H1 (cell line): Measurements from ENCODE around the gene SLC39A11. TPM values are rescaled to one million over a fixed set of nuclear protein-coding genes. Genes with fewer than 3 reads are reported as not detected.

ENCODE experiments used
- CTCF ChIA-PET: fragments of 300-600 bp; sonication (Branson Sonifier 250); formaldehyde crosslinking; loops from one replicate; lab custom pipeline; 2021; ENCODE audit not compliant: partially characterized antibody; lab: Charles Lee
- POLR2A ChIA-PET: fragments of 300-600 bp; sonication (Branson Sonifier 250); formaldehyde crosslinking; loops from one replicate; lab custom pipeline; 2021; ENCODE audit warnings: inconsistent platforms; ENCODE audit not compliant: partially characterized antibody; lab: Charles Lee
- DNase-seq, 2 experiments: peaks; one replicate each; pipeline versions ENCODE4 v3.0.0 to v3.0.0-alpha.2; 2010 to 2022; ENCODE audit warnings: low spot score in 2 of 2, low read depth in 1 of 2, mixed read lengths in 1 of 2
- FAIRE-seq: peaks from 2 replicates; lab custom pipeline; 2011; peaks lifted over from hg19 to GRCh38; lab: Jason Lieb, UNC
- H2AFZ ChIP-seq: 2 replicates; pipeline ENCODE4 v1.8.1; 2012; ENCODE audit warnings: low read length, inconsistent platforms
- H2AK5ac ChIP-seq: 2 replicates; pipeline ENCODE4 v1.6.1; 2013; ENCODE audit warnings: low read depth, low read length
- H2BK120ac ChIP-seq: replicated peaks from 2 replicates; pipeline ENCODE3; 2013; ENCODE audit warnings: low read depth, low read length, inconsistent platforms
- H2BK12ac ChIP-seq: 2 replicates; pipeline ENCODE4 v1.6.1; 2013; ENCODE audit warnings: low read depth, low read length
- H2BK15ac ChIP-seq: 2 replicates; pipeline ENCODE4 v1.6.1; 2013; ENCODE audit warnings: low read length
- H2BK20ac ChIP-seq: 2 replicates; pipeline ENCODE4 v1.6.1; 2013; ENCODE audit warnings: low read length
- H2BK5ac ChIP-seq: 2 replicates; pipeline ENCODE4 v1.6.1; 2013; ENCODE audit warnings: low read depth, low read length
- H3K14ac ChIP-seq: 2 replicates; pipeline ENCODE4 v1.6.1; 2013; ENCODE audit warnings: inconsistent platforms; ENCODE audit not compliant: insufficient read length
- H3K18ac ChIP-seq: 2 replicates; pipeline ENCODE4 v1.6.1; 2013; ENCODE audit warnings: low read length; ENCODE audit errors: extremely low read depth
- H3K23ac ChIP-seq: 2 replicates; pipeline ENCODE4 v1.6.1; 2013; ENCODE audit warnings: inconsistent platforms; ENCODE audit not compliant: insufficient read length
- H3K23me2 ChIP-seq: 2 replicates; pipeline ENCODE4 v1.6.1; 2013; ENCODE audit warnings: low read depth, low read length
- H3K27ac ChIP-seq: 2 replicates; pipeline ENCODE4 v1.6.1; 2011; ENCODE audit warnings: low read depth, low read length, inconsistent platforms
- H3K27me3 ChIP-seq, 4 experiments: replicated peaks in 1 of 4; 1 replicate in 1 of 4; 2 replicates in 3 of 4; pipeline versions ENCODE4 v1.6.1 to v1.8.1; 2011 to 2013; ENCODE audit warnings: low read length in 3 of 4, mild to moderate bottlenecking in 3 of 4, inconsistent platforms in 2 of 4, mixed read lengths in 2 of 4, moderate library complexity in 1 of 4; ENCODE audit not compliant: control insufficient read depth in 3 of 4, insufficient read depth in 3 of 4; ENCODE audit errors: extremely low read depth in 1 of 4
- H3K36me3 ChIP-seq, 4 experiments: 2 replicates each; pipeline versions ENCODE4 v1.6.1 to v1.8.1; 2011 to 2013; ENCODE audit warnings: mild to moderate bottlenecking in 4 of 4, low read length in 3 of 4, moderate library complexity in 2 of 4, control low read depth in 1 of 4, inconsistent platforms in 1 of 4; ENCODE audit not compliant: insufficient read depth in 4 of 4, control insufficient read depth in 2 of 4
- H3K4ac ChIP-seq: replicated peaks from 2 replicates; pipeline ENCODE3; 2013; ENCODE audit warnings: low read length, low read depth, mixed read lengths, inconsistent platforms; ENCODE audit not compliant: insufficient read length
- H3K4me1 ChIP-seq, 4 experiments: replicated peaks in 1 of 4; 1 replicate in 1 of 4; 2 replicates in 3 of 4; pipeline versions ENCODE4 v1.6.1 to v1.8.1; 2011 to 2013; ENCODE audit warnings: low read length in 3 of 4, inconsistent platforms in 2 of 4, mixed read lengths in 1 of 4; ENCODE audit not compliant: insufficient read depth in 4 of 4, control insufficient read depth in 3 of 4
- H3K4me2 ChIP-seq, 2 experiments: 2 replicates each; pipeline versions ENCODE4 v1.6.1 to v1.8.1; 2011 to 2013; ENCODE audit warnings: low read depth in 2 of 2, low read length in 2 of 2, control low read depth in 1 of 2, inconsistent platforms in 1 of 2, mild to moderate bottlenecking in 1 of 2; ENCODE audit not compliant: insufficient read depth in 1 of 2
- H3K4me3 ChIP-seq, 4 experiments: fragments of 200-600, 300-600 bp in 1 of 4; sonication (generic), shearing (Covaris generic), sonication (Bioruptor Twin) in 1 of 4; 2 replicates each; pipeline versions ENCODE4 v1.5.1 to v1.8.1; 2011 to 2016; ENCODE audit warnings: low read length in 4 of 4, low read depth in 3 of 4, control low read depth in 2 of 4, inconsistent platforms in 2 of 4, mild to moderate bottlenecking in 2 of 4, mixed read lengths in 1 of 4, moderate library complexity in 1 of 4; ENCODE audit not compliant: insufficient read depth in 2 of 4; ENCODE audit errors: extremely low read depth in 1 of 4
- H3K56ac ChIP-seq: replicated peaks from 2 replicates; pipeline ENCODE3; 2013; ENCODE audit warnings: low read depth, mild to moderate bottlenecking, mixed read lengths, low read length, inconsistent platforms; ENCODE audit not compliant: insufficient read length
- H3K79me1 ChIP-seq: 2 replicates; pipeline ENCODE4 v1.6.1; 2013; ENCODE audit warnings: low read depth, low read length, control low read depth
- H3K79me2 ChIP-seq, 2 experiments: 2 replicates each; pipeline versions ENCODE4 v1.6.1 to v1.8.1; 2012 to 2013; ENCODE audit warnings: low read length in 2 of 2, mild to moderate bottlenecking in 2 of 2, inconsistent platforms in 1 of 2; ENCODE audit not compliant: insufficient read depth in 2 of 2, control insufficient read depth in 1 of 2
- H3K9ac ChIP-seq, 4 experiments: replicated peaks in 1 of 4; 1 replicate in 1 of 4; 2 replicates in 3 of 4; pipeline versions ENCODE4 v1.6.1 to v1.8.1; 2011 to 2013; ENCODE audit warnings: low read depth in 3 of 4, low read length in 3 of 4, control low read depth in 2 of 4, mild to moderate bottlenecking in 2 of 4, moderate library complexity in 2 of 4, inconsistent platforms in 1 of 4; ENCODE audit errors: extremely low read depth in 1 of 4
- H3K9me3 ChIP-seq, 2 experiments: 2 replicates each; pipeline versions ENCODE4 v1.6.1 to v1.8.1; 2012 to 2013; ENCODE audit warnings: mild to moderate bottlenecking in 2 of 2, moderate library complexity in 2 of 2, control low read depth in 1 of 2, inconsistent platforms in 1 of 2, low read depth in 1 of 2, low read length in 1 of 2, mixed read lengths in 1 of 2; ENCODE audit not compliant: insufficient read depth in 2 of 2
- H4K20me1 ChIP-seq, 2 experiments: replicated peaks in 1 of 2; 2 replicates each; pipeline versions ENCODE3 to v1.8.1; 2011 to 2013; ENCODE audit warnings: inconsistent platforms in 2 of 2, low read length in 2 of 2, mild to moderate bottlenecking in 1 of 2; ENCODE audit not compliant: insufficient read depth in 2 of 2, control insufficient read depth in 1 of 2
- H4K5ac ChIP-seq: 2 replicates; pipeline ENCODE4 v1.6.1; 2013; ENCODE audit warnings: low read length, low read depth, mixed read lengths, inconsistent platforms; ENCODE audit not compliant: insufficient read length
- H4K8ac ChIP-seq: 2 replicates; pipeline ENCODE4 v1.8.0; 2013; ENCODE audit warnings: mild to moderate bottlenecking, moderate library complexity, low read length, inconsistent platforms; ENCODE audit not compliant: insufficient read depth; ENCODE audit errors: extremely low read depth
- H4K91ac ChIP-seq: replicated peaks from 2 replicates; pipeline ENCODE3; 2013; ENCODE audit warnings: low read length, mixed read lengths, inconsistent platforms; ENCODE audit not compliant: insufficient read length
- BCL11A ChIP-seq, 2 experiments: IDR thresholded peaks; one replicate each; pipeline ENCODE4 v1.6.1; 2011; ENCODE audit warnings: low read depth in 2 of 2, low read length in 2 of 2, mild to moderate bottlenecking in 2 of 2
- BRCA1 ChIP-seq: IDR thresholded peaks from 2 replicates; pipeline ENCODE4 v1.6.1; 2012; ENCODE audit warnings: low read depth, low read length, improper control_type of control experiment
- GABPA ChIP-seq: IDR thresholded peaks from 2 replicates; pipeline ENCODE4 v1.6.1; 2011; ENCODE audit warnings: mild to moderate bottlenecking, low read length, moderate library complexity, borderline replicate concordance; ENCODE audit not compliant: insufficient read depth
- JUND ChIP-seq: IDR thresholded peaks from 2 replicates; pipeline ENCODE4 v1.6.1; 2011; ENCODE audit warnings: mild to moderate bottlenecking, improper control_type of control experiment, low read length
- KDM1A ChIP-seq: fragments of 200-600, 300-600 bp; sonication (generic); IDR thresholded peaks from 2 replicates; pipeline ENCODE4 v1.7.1; 2016; ENCODE audit warnings: mild to moderate bottlenecking, low read length, borderline replicate concordance
- POLR2AphosphoS5 ChIP-seq: IDR thresholded peaks from 2 replicates; pipeline ENCODE4 v1.6.1; 2011; ENCODE audit warnings: low read depth, low read length
- POU5F1 ChIP-seq: IDR thresholded peaks from 2 replicates; pipeline ENCODE4 v1.6.1; 2011; ENCODE audit warnings: low read depth, mild to moderate bottlenecking, low read length, moderate library complexity
- RAD21 ChIP-seq, 2 experiments: IDR thresholded peaks in 1 of 2; conservative IDR thresholded peaks in 1 of 2; 2 replicates each; pipeline ENCODE4 v1.6.1; 2011; ENCODE audit warnings: low read depth in 2 of 2, low read length in 2 of 2, improper control_type of control experiment in 1 of 2, inconsistent platforms in 1 of 2, mild to moderate bottlenecking in 1 of 2, moderate library complexity in 1 of 2
- SAP30 ChIP-seq: fragments of 300-600 bp; sonication (generic); IDR thresholded peaks from 2 replicates; pipeline ENCODE4 v1.7.1; 2012; ENCODE audit warnings: low read length, moderate library complexity, mild to moderate bottlenecking, inconsistent platforms; ENCODE audit not compliant: insufficient read depth, insufficient replicate concordance
- SP4 ChIP-seq: IDR thresholded peaks from 2 replicates; pipeline ENCODE4 v1.6.1; 2012; ENCODE audit warnings: low read length, inconsistent platforms
- TBP ChIP-seq: IDR thresholded peaks from 2 replicates; pipeline ENCODE4 v1.6.1; 2011; ENCODE audit warnings: low read depth, low read length, improper control_type of control experiment
- YY1 ChIP-seq: IDR thresholded peaks from 2 replicates; pipeline ENCODE4 v1.6.1; 2011; ENCODE audit warnings: low read depth, mild to moderate bottlenecking, low read length
- WGBS, 2 experiments: shearing (Covaris generic) in 1 of 2; methylation state at CpG; one replicate each; pipeline versions ENCODE4 v1.1.6 to v1.1.7; 2013 to 2015; ENCODE audit warnings: low lambda C conversion rate in 2 of 2, mixed read lengths in 2 of 2, inconsistent platforms in 1 of 2, low coverage in 1 of 2, missing lambda C conversion rate in 1 of 2; ENCODE audit not compliant: insufficient replicate concordance in 2 of 2, insufficient coverage in 1 of 2, insufficient read length in 1 of 2; ENCODE audit errors: extremely low coverage in 1 of 2, missing lambda C conversion rate in 1 of 2; 5-methylcytosine and 5-hydroxymethylcytosine counted together
- polyA plus RNA-seq, 7 experiments: library from polyadenylated mRNA; depleted of rRNA in 3 of 7; stranded (reverse) in 5 of 7; unstranded in 2 of 7; fragments of >200 nt in 5 of 7; fragments of 200-250 nt in 2 of 7; gene quantifications; 1 replicate in 5 of 7; 2 replicates in 1 of 7; 4 replicates in 1 of 7; pipeline versions ENCODE4 v1.2.1 to v1.2.3, GENCODE V29; 2011 to 2013; ENCODE audit warnings: missing spikeins in 2 of 7, mixed read lengths in 2 of 7
- total RNA-seq: library from RNA; stranded (reverse); fragmentation: NEBNext Ultra II Directional; extraction: Animal tissue kit (Norgen Biotek cat#: 25700); gene quantifications from 2 replicates; pipeline ENCODE4 v1.2.1, GENCODE V29; 2021

SLC39A11 gene
- total and polyA plus RNA-seq, 2 of the 8 experiments (the other 6 are each of a cell fraction or from before 2014, with no cell fraction given): 12.2 to 19.6 TPM

- Histone ChIP-seq H2AK5ac (no peak overlapping the region), H3K14ac (no peak overlapping the region), H4K5ac (no peak overlapping the region), H3K4me1 (no peaks in the 10 kb centered on the region), H3K4me3 (no peak overlapping the region)
- no peak for FAIRE-seq
- POLR2A ChIA-PET: no interaction called here
- TF ChIP-seq BCL11A (IDR thresholded peaks at IDR 0.05; ENCODE audit: low read depth in 2 of 2, low read length in 2 of 2) (no peak), SP4 (no peak), BRCA1 (no peak), YY1 (no peak), RAD21 (IDR thresholded peaks at IDR 0.05 in 1 of 2, conservative IDR thresholded peaks at IDR 0.05 in 1 of 2; ENCODE audit: low read depth in 2 of 2, low read length in 2 of 2) (no peak), GABPA (no peak), POLR2AphosphoS5 (no peak), TBP (no peak), SAP30 (no peak), JUND (no peak), KDM1A (no peak), POU5F1 (no peak)
- TF ChIP-seq, all 59 proteins: peak for 0
- Histone ChIP-seq H3K18ac (no peak overlapping the region), H4K20me1 (no peaks in the 10 kb centered on the region), H4K8ac (no peak overlapping the region), H3K4ac (no peak overlapping the region), H2BK12ac (no peak overlapping the region), H3K56ac (no peak overlapping the region), H3K27me3 (no peaks in the 10 kb centered on the region), H2BK120ac (no peak overlapping the region), H3K36me3 (no peaks in the 10 kb centered on the region; a peak in 1 of 8 replicates), H4K91ac (no peak overlapping the region), H2BK20ac (no peak overlapping the region), H3K27ac (no peak overlapping the region), H3K23ac (no peak overlapping the region), H3K9ac (no peak overlapping the region), H2BK5ac (no peak overlapping the region), H3K23me2 (no peaks in the 10 kb centered on the region), H3K79me2 (no peaks in the 10 kb centered on the region), H3K4me2 (no peak overlapping the region), H3K79me1 (no peaks in the 10 kb centered on the region), H2BK15ac (no peak overlapping the region), H3K9me3 (no peaks in the 10 kb centered on the region), H2AFZ (no peak overlapping the region)
- CTCF ChIA-PET: interaction anchor here (0.7 to 1.1 kb wide), 2 partner anchors 35 to 87 kb away, joined by 3 read pairs; no protein-coding TSS in a partner anchor
- DNase-seq: no peak
- 88% methylated on average over 3 of the region's 3 CpGs; no CpG with 5 or more reads in 1 of the 2 experiments for WGBS, 2 experiments
Observed at GRCh38 chr17:72691017-72691416, 401.5 kb downstream of the SLC39A11 start.
